Ishikawa (cell line): Measurements from ENCODE around the gene MTHFD1L.

ENCODE experiments used
- CEBPB ChIP-seq: IDR thresholded peaks from 2 replicates; pipeline ENCODE4 v1.6.1; 2012
- EGR1 ChIP-seq: IDR thresholded peaks from 2 replicates; pipeline ENCODE4 v1.6.1; 2012
- EP300 ChIP-seq: IDR thresholded peaks from 2 replicates; pipeline ENCODE4 v1.6.1; 2012; ENCODE audit warnings: borderline replicate concordance
- TCF12 ChIP-seq: IDR thresholded peaks from 2 replicates; pipeline ENCODE4 v1.6.1; 2012; ENCODE audit warnings: low read depth
- TEAD4 ChIP-seq: IDR thresholded peaks from 2 replicates; pipeline ENCODE4 v1.6.1; 2012
- YY1 ChIP-seq: IDR thresholded peaks from 2 replicates; pipeline ENCODE4 v1.6.1; 2012; ENCODE audit warnings: low read depth
- TF ChIP-seq, protein P1 (sequence below): IDR thresholded peaks from 2 replicates; pipeline ENCODE4 v1.6.1; 2012

DNA sequence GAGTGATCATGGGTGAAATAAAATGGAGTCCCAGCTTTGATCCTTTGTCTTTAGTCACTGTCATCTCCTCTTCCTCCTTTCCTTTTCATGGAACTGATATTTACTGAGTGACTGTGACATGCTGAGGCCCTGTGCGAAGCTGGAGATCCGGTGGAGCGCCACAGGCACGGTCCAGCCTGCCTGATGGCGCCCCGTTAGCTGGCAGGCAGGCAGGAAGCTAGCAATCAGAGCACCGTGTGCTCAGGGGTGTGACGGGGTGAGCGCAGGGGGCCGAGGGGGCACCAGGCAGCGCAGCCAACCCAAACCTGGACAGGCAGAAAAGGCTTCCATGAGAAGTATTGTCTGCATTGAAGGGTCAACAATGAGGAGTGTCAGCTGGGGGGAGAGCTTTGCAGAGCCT, 274.0 kb downstream of the MTHFD1L start:
- TF ChIP-seq TEAD4 = no peak
- TF ChIP-seq EGR1 = no peak
- no peak for TF ChIP-seq YY1
- TF ChIP-seq EP300 = no peak
- no peak for TF ChIP-seq CEBPB
- TF ChIP-seq, protein P1, sequence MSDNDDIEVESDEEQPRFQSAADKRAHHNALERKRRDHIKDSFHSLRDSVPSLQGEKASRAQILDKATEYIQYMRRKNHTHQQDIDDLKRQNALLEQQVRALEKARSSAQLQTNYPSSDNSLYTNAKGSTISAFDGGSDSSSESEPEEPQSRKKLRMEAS = no peak
- no peak for TF ChIP-seq TCF12
